A673 (cell line): ENCODE results near the gene KRT7.

Experiments used
- CTCF ChIP-seq: fragments of 300-800, 200-600 bp; sonication (generic); conservative IDR thresholded peaks from 2 replicates; pipeline ENCODE4 v1.5.1; 2017; ENCODE audit warnings: low read depth, mild to moderate bottlenecking, antibody characterized with exemption, low read length, moderate library complexity, mixed read lengths
- EZH2 ChIP-seq: fragments of 200-600 bp; sonication (generic); IDR thresholded peaks from 2 replicates; pipeline ENCODE4 v1.6.1; 2017; ENCODE audit warnings: borderline replicate concordance, low read depth, mild to moderate bottlenecking, mixed read lengths, antibody characterized with exemption, low read length; ENCODE audit not compliant: poor library complexity, severe bottlenecking

- TF ChIP-seq CTCF (no peak), EZH2 (no peak)
Observed at GRCh38 chr12:52183971-52184370, 49.1 kb upstream of the KRT7 start.
